Measurements from ENCODE around the gene ABCC11.

GRCh38 chr16:48128769-48129168, 118.6 kb downstream of the ABCC11 start:
- TF ChIP-seq CTCF (IDR thresholded peaks at IDR 0.05) (no peak), ZFX (IDR thresholded peaks at IDR 0.05; ENCODE audit: borderline replicate concordance) (no peak)

All from 22Rv1 (cell line).